H9 (cell line): ENCODE measurements around the gene COG2. TPM values are rescaled to one million over a fixed set of nuclear protein-coding genes. Genes with fewer than 3 reads are reported as not detected.

Experiments used
- DNase-seq: peaks from one replicate; pipeline ENCODE4 v3.0.0-alpha.2; 2017
- H2AFZ ChIP-seq: one replicate; pipeline ENCODE4 v1.6.1; 2013; ENCODE audit warnings: mild to moderate bottlenecking, low read length, control low read depth, moderate library complexity
- H2AK5ac ChIP-seq: 2 replicates; pipeline ENCODE4 v1.6.1; 2013; ENCODE audit warnings: low read length, control low read depth, mixed read lengths; ENCODE audit not compliant: insufficient read length
- H2BK120ac ChIP-seq: one replicate; pipeline ENCODE4 v1.6.1; 2013; ENCODE audit warnings: low read depth, mild to moderate bottlenecking, low read length, control low read depth, inconsistent platforms; ENCODE audit not compliant: poor library complexity, severe bottlenecking
- H2BK12ac ChIP-seq: 2 replicates; pipeline ENCODE4 v1.6.1; 2013; ENCODE audit warnings: low read length, control low read depth, mixed read lengths, low read depth; ENCODE audit not compliant: insufficient read length
- H2BK15ac ChIP-seq: 2 replicates; pipeline ENCODE4 v1.6.1; 2013; ENCODE audit warnings: low read depth, low read length, control low read depth
- H2BK20ac ChIP-seq: one replicate; pipeline ENCODE4 v1.6.1; 2013; ENCODE audit warnings: low read depth, mild to moderate bottlenecking, low read length, control low read depth, inconsistent platforms; ENCODE audit not compliant: poor library complexity, severe bottlenecking
- H2BK5ac ChIP-seq: 2 replicates; pipeline ENCODE4 v1.6.1; 2013; ENCODE audit warnings: low read length, control low read depth, mixed read lengths; ENCODE audit not compliant: insufficient read length
- H3K14ac ChIP-seq: 2 replicates; pipeline ENCODE4 v1.6.1; 2013; ENCODE audit warnings: low read length, control low read depth; ENCODE audit not compliant: insufficient read depth
- H3K18ac ChIP-seq: 2 replicates; pipeline ENCODE4 v1.6.1; 2013; ENCODE audit warnings: low read depth, mild to moderate bottlenecking, mixed read lengths, low read length, control low read depth; ENCODE audit not compliant: insufficient read length
- H3K23ac ChIP-seq: 2 replicates; pipeline ENCODE4 v1.6.1; 2013; ENCODE audit warnings: low read length, control low read depth, mixed read lengths, low read depth; ENCODE audit not compliant: insufficient read length
- H3K23me2 ChIP-seq: 2 replicates; pipeline ENCODE4 v1.6.1; 2013; ENCODE audit warnings: low read depth, mild to moderate bottlenecking, mixed read lengths, low read length, control low read depth; ENCODE audit not compliant: insufficient read length, poor library complexity, severe bottlenecking
- H3K27ac ChIP-seq: 2 replicates; pipeline ENCODE4 v1.5.1; 2013; ENCODE audit warnings: low read length, control low read depth, mixed read lengths, low read depth; ENCODE audit not compliant: insufficient read length
- H3K27me3 ChIP-seq: 2 replicates; pipeline ENCODE4 v1.6.1; 2013; ENCODE audit warnings: low read length, control low read depth, inconsistent platforms; ENCODE audit not compliant: insufficient read depth
- H3K4ac ChIP-seq: 2 replicates; pipeline ENCODE4 v1.6.1; 2013; ENCODE audit warnings: low read depth, mild to moderate bottlenecking, control low read depth, inconsistent platforms, low read length, moderate library complexity
- H3K4me1 ChIP-seq: 2 replicates; pipeline ENCODE4 v1.6.1; 2013; ENCODE audit warnings: low read length, control low read depth, inconsistent platforms; ENCODE audit not compliant: insufficient read depth
- H3K4me2 ChIP-seq: 2 replicates; pipeline ENCODE4 v1.6.1; 2013; ENCODE audit warnings: low read length, control low read depth, mixed read lengths; ENCODE audit not compliant: insufficient read length, insufficient read depth
- H3K56ac ChIP-seq: 2 replicates; pipeline ENCODE4 v1.6.1; 2013; ENCODE audit warnings: low read depth, mild to moderate bottlenecking, mixed read lengths, low read length, control low read depth; ENCODE audit not compliant: insufficient read length
- H3K79me1 ChIP-seq: 2 replicates; pipeline ENCODE4 v1.6.1; 2013; ENCODE audit warnings: low read depth, mild to moderate bottlenecking, moderate library complexity, low read length, control low read depth, inconsistent platforms; ENCODE audit not compliant: insufficient read depth, poor library complexity, severe bottlenecking
- H3K79me2 ChIP-seq: 2 replicates; pipeline ENCODE4 v1.6.1; 2013; ENCODE audit warnings: low read length, control low read depth, inconsistent platforms; ENCODE audit not compliant: insufficient read depth
- H3K9ac ChIP-seq: 2 replicates; pipeline ENCODE4 v1.6.1; 2013; ENCODE audit warnings: low read length, control low read depth, mixed read lengths; ENCODE audit not compliant: insufficient read length; ENCODE audit errors: extremely low read depth
- H3K9me3 ChIP-seq: one replicate; pipeline ENCODE4 v1.6.1; 2013; ENCODE audit warnings: low read depth, low read length, inconsistent platforms; ENCODE audit not compliant: control insufficient read depth
- H3T11ph ChIP-seq: one replicate; pipeline ENCODE4 v1.6.1; 2013; ENCODE audit warnings: mild to moderate bottlenecking, low read length, control low read depth, inconsistent platforms
- H4K20me1 ChIP-seq: one replicate; pipeline ENCODE4 v1.6.1; 2013; ENCODE audit not compliant: control insufficient read depth, insufficient read length, insufficient read depth
- H4K5ac ChIP-seq: 2 replicates; pipeline ENCODE4 v1.6.1; 2013; ENCODE audit warnings: low read depth, mild to moderate bottlenecking, mixed read lengths, low read length, control low read depth; ENCODE audit not compliant: insufficient read length
- H4K8ac ChIP-seq: replicated peaks from 2 replicates; pipeline ENCODE4 v1.6.1; 2013; ENCODE audit warnings: low read length, control low read depth, mixed read lengths, low read depth; ENCODE audit not compliant: insufficient read length
- H4K91ac ChIP-seq: 2 replicates; pipeline ENCODE4 v1.6.1; 2013; ENCODE audit warnings: low read depth, mild to moderate bottlenecking, moderate library complexity, mixed read lengths, low read length, control low read depth; ENCODE audit not compliant: insufficient read length
- H3K27ac Mint-ChIP-seq, 3 experiments: 2 replicates in 2 of 3; 3 replicates in 1 of 3; pipeline ENCODE4 v1.8.0; 2020 to 2021; ENCODE audit warnings: mixed read lengths in 3 of 3, mild to moderate bottlenecking in 1 of 3, moderate library complexity in 1 of 3
- H3K27me3 Mint-ChIP-seq: 2 replicates; pipeline ENCODE4 v1.8.0; 2021; ENCODE audit warnings: low read depth, mild to moderate bottlenecking, moderate library complexity, mixed read lengths
- H3K36me3 Mint-ChIP-seq, 3 experiments: 2 replicates in 2 of 3; 3 replicates in 1 of 3; pipeline ENCODE4 v1.8.0; 2020 to 2021; ENCODE audit warnings: low read depth in 3 of 3, mixed read lengths in 3 of 3; ENCODE audit not compliant: insufficient read depth in 1 of 3
- H3K4me1 Mint-ChIP-seq, 2 experiments: 2 replicates each; pipeline ENCODE4 v1.8.0; 2020; ENCODE audit warnings: mixed read lengths in 2 of 2
- H3K4me3 Mint-ChIP-seq, 2 experiments: 2 replicates in 1 of 2; 3 replicates in 1 of 2; pipeline ENCODE4 v1.8.0; 2020 to 2021; ENCODE audit warnings: mild to moderate bottlenecking in 2 of 2, mixed read lengths in 2 of 2, moderate library complexity in 1 of 2
- H3K9me3 Mint-ChIP-seq, 2 experiments: 2 replicates in 1 of 2; 3 replicates in 1 of 2; pipeline ENCODE4 v1.8.0; 2020; ENCODE audit warnings: mild to moderate bottlenecking in 2 of 2, mixed read lengths in 2 of 2, moderate library complexity in 1 of 2
- WGBS: extraction: QIAGEN DNeasy Blood & Tissue Kit; methylation state at CpG from one replicate; pipeline ENCODE4 v1.1.7; 2013; ENCODE audit warnings: missing lambda C conversion rate, low lambda C conversion rate, mixed read lengths; ENCODE audit not compliant: insufficient read length; ENCODE audit errors: extremely low coverage; 5-methylcytosine and 5-hydroxymethylcytosine counted together
- total RNA-seq: library from RNA; stranded (reverse); gene quantifications from 2 replicates; pipeline ENCODE4 v1.2.1, GENCODE V29; 2021
- TF ChIP-seq, protein P1 (sequence below): fragments of 200-600 bp; sonication (generic); conservative IDR thresholded peaks from 3 replicates; pipeline ENCODE4 v1.8.0; 2021; ENCODE audit warnings: antibody characterized with exemption, mild to moderate bottlenecking

The COG2 gene
- total RNA-seq, 1 experiment from 2014 or later = 42.2 TPM

DNA sequence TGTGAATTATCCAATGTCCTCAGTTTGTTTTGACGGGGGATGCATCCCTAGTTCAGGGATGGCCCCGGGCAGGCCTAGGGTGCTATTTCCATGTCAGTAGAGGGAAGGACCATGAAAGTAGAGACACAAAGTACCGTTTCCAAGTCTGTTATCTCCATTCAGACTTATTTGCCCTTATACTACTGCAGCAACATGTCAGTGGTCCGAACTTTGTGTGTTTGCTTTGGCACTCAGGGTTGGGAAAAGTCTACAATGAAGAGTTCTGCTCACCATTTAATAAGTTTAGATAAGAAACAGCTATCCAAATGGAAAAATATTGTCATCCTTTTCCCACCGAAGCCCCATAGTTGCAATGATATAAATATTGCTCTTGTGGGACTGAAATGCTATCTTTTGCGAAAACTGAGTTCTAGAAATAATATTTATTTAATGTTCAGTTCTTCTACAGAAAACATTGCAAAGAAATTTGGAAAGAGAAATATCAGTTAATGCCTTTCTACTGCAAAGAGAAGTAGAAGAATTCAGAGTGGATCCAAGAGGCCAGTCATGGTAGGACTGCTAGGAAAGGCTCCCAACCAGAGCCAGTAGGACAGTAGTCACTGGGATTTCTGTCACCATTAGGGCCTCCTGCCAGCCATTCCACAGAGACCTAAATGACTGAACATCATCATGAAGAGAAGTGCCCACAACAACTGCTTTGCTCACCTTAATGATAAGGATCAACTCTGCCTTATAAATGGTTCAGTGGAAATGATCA is 83.2 kb downstream of the COG2 start:
- Mint-ChIP-seq H3K36me3 (peaks cover 5 to 9% (median 6%) of the 10 kb centered on the region in 3 experiments), H3K27me3 (no peaks in the 10 kb centered on the region; the same call in none of the 2 replicates), H3K4me3 (no peak overlapping the region), H3K27ac (no peak overlapping the region), H3K4me1 (peaks cover 14 to 18% of the 10 kb centered on the region in 2 experiments), H3K9me3 (peaks cover 18 to 23% of the 10 kb centered on the region in 2 experiments)
- no peak overlapping the region for H2AFZ ChIP-seq
- H3K23me2 ChIP-seq = no peaks in the 10 kb centered on the region
- H4K5ac ChIP-seq = no peak overlapping the region
- no peak overlapping the region for H2BK15ac ChIP-seq
- no peak overlapping the region for H3K9ac ChIP-seq
- H3T11ph ChIP-seq = no peak overlapping the region
- no peaks in the 10 kb centered on the region for H3K79me2 ChIP-seq
- WGBS = no CpG with 5 or more reads among the region's 6 CpGs
- no peak overlapping the region for H2BK5ac ChIP-seq
- no peak overlapping the region for H3K14ac ChIP-seq
- no peaks in the 10 kb centered on the region for H3K27me3 ChIP-seq
- no peak overlapping the region for H3K56ac ChIP-seq
- no peak overlapping the region for H2BK120ac ChIP-seq
- no peaks in the 10 kb centered on the region for H4K20me1 ChIP-seq
- H2BK20ac ChIP-seq = no peak overlapping the region
- no peak overlapping the region for H2BK12ac ChIP-seq
- DNase-seq = no peak
- H3K9me3 ChIP-seq = peaks cover 12% of the 10 kb centered on the region
- H2AK5ac ChIP-seq = no peak overlapping the region
- H4K91ac ChIP-seq = no peak overlapping the region
- no peak overlapping the region for H4K8ac ChIP-seq
- no peak overlapping the region for H3K23ac ChIP-seq
- H3K18ac ChIP-seq = no peak overlapping the region
- H3K79me1 ChIP-seq = no peaks in the 10 kb centered on the region
- H3K27ac ChIP-seq = no peak overlapping the region
- H3K4me1 ChIP-seq = peaks cover 5% of the 10 kb centered on the region; the same call in 1 of the 2 replicates
- H3K4ac ChIP-seq = no peak overlapping the region
- no peak overlapping the region for H3K4me2 ChIP-seq
- TF ChIP-seq, protein P1, sequence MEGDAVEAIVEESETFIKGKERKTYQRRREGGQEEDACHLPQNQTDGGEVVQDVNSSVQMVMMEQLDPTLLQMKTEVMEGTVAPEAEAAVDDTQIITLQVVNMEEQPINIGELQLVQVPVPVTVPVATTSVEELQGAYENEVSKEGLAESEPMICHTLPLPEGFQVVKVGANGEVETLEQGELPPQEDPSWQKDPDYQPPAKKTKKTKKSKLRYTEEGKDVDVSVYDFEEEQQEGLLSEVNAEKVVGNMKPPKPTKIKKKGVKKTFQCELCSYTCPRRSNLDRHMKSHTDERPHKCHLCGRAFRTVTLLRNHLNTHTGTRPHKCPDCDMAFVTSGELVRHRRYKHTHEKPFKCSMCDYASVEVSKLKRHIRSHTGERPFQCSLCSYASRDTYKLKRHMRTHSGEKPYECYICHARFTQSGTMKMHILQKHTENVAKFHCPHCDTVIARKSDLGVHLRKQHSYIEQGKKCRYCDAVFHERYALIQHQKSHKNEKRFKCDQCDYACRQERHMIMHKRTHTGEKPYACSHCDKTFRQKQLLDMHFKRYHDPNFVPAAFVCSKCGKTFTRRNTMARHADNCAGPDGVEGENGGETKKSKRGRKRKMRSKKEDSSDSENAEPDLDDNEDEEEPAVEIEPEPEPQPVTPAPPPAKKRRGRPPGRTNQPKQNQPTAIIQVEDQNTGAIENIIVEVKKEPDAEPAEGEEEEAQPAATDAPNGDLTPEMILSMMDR = no peak
